Measurements from ENCODE around the gene TTBK1.

TTBK1 gene

GRCh38 chr6:43274127-43274915, 31.0 kb downstream of the TTBK1 start:
- DNase-seq = no peak

DNA sequence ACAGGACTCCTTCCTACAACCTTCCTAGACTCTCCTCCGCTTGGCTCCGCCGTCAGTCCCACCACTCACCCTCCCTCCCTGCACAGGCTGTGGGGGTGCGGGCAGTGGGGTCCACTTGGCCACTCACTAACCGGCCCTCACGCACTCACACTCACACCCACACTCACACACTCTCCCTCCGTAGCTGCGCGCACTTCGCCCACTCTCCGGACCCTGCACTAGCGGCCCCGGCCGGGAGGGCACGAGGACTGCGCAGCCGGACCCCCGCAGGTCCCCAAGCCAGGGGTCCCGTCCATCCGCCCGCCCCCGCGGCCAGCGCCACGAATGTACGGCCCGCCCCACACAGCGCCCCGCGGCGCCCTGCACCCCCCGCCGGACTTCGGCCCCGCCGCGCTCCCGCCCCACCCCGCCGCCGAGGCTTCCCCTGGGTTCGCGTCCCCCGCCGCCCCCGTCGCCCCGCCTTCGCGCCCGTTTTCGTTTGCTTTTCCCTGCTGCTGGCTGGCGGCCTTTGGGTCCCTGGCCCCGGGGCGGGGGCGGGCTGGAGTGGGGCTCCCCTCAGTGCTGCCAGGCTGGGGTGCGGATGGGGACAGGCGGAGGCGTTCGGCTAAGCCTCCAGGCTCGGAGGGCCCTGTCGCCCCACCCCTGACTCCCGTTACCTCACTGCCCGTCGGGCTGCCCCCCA, 31.8 kb downstream of the TTBK1 start:
- DNase-seq = no peak

- DNase-seq = no peak
These were observed 32.7 kb downstream of the TTBK1 start for GRCh38 chr6:43275801-43276576.

GRCh38 chr6:43276577-43277305, 33.5 kb downstream of the TTBK1 start:
- no peak for DNase-seq

GRCh38 chr6:43277306-43277642, 34.0 kb downstream of the TTBK1 start:
- DNase-seq = no peak

DNA sequence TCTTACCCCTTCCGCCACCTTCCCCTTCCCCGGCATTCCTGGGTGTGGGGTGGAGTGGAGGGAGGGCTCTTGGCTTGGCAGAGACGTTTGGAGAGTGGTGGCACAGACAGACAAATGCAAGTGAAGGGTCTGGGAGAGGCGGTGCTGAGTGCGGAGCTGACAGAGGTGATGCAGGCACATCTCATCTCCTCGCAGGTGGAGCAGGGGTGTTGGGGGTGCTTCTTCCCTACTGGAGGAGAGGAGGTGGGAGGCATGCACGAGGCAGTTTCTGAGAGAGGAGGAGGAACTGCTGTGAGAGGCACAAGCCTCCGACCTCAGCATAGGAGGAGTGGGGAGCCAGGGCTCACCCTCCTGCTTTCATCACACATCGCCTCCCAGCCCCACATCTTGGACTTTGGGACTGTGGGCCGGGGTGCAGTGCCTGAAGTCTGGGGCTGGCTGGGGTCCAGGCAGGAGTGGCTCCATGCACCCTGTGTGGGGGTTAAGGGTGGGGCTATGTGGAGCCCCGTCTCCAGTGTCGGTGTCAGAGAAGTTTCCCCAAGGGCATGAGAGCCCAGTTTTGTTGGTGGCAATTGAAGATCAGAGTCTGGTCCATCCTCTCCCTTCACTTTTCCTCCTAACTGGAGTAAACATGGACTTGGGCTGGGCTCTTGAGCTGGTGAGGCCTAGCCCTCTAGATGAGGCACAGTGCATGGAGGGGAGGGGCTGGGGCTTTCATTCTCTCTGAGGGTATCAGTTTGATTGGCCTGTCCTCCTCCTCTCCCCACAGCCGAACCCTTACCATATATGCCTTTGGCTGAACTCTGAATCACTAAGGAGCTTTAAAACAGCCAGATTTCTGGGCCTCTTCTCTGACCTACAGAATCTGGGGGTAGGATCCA, 34.6 kb downstream of the TTBK1 start:
- DNase-seq = no peak

DNA sequence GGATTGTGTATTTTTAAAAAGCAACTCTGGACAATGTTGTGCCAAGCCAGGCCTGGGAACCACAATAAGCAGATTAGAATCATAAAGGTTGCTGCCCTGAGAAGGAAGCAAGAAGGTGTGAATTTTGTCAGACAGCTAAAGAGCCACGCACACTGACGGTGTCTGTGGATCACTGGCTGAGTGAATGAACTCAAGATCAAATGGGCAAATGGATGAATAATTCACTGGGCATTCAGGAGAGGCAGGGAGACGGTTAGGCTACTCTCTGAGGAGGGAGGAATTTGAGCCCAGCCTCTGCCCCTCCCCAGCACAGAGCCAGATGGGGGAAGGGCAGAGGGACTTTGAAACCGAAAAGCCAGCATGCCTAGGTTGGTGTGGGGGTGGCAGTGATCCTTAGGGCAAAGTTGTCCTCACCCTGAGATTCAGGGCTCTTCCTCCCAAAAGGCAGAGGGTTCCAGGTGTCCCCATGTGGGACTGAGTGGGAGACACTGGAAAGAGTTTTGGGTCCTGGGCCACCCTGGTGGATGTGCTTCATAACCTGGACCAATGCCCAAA, 35.3 kb downstream of the TTBK1 start:
- DNase-seq = no peak

- DNase-seq = no peak
These were observed 37.0 kb downstream of the TTBK1 start for GRCh38 chr6:43280234-43280633.

DNA sequence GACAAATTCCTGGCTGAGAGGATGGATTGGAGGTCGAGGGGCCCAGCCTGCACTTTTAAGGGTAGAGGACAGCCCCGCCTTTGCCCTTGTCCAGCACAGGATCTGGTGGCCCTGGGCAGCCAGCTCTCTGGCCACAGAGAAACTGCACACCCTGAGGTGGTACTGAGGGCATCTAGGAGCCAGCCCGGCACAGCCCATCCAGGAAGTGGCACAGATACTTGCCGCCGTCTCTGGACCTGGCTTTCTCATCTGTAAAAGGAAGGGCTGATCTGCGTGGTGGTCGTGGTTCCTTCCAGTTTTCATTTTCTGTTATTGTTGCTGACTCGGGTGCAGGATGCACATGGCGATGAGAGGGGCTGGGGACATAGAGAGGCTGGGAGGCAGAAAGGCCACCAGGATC, 38.8 kb downstream of the TTBK1 start:
- no peak for DNase-seq

DNA sequence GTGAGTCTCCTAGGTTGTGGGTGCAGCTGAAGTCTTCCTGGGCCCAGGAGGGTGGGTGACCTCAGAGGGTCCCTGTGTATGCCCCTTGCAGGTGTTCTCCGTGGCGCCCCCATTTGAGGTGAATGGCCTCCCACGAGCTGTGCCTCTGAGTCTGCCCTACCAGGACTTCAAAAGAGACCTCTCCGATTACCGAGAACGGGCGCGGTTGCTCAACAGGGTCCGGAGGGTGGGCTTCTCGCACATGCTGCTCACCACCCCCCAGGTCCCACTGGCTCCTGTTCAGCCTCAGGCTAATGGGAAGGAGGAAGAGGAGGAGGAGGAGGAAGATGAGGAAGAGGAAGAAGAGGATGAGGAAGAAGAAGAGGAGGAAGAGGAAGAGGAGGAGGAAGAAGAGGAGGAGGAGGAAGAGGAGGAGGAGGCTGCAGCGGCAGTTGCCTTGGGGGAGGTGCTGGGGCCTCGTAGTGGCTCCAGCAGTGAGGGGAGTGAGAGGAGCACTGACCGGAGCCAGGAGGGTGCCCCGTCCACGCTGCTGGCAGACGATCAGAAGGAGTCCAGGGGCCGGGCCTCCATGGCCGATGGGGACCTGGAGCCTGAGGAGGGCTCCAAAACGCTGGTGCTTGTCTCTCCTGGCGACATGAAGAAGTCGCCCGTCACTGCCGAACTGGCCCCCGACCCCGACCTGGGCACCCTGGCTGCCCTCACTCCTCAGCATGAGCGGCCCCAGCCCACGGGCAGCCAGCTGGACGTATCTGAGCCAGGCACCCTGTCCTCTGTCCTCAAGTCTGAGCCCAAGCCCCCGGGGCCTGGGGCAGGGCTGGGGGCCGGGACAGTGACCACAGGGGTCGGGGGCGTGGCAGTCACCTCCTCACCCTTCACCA, 39.6 kb downstream of the TTBK1 start:
- DNase-seq = no peak

DNA sequence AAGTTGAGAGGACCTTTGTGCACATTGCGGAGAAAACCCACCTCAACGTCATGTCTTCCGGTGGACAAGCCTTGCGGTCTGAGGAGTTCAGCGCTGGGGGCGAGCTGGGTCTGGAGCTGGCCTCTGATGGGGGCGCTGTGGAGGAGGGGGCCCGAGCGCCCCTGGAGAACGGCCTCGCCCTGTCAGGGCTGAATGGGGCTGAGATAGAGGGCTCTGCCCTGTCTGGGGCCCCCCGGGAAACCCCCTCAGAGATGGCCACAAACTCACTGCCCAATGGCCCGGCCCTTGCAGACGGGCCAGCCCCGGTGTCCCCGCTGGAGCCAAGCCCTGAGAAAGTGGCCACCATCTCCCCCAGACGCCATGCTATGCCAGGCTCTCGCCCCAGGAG, 40.2 kb downstream of the TTBK1 start:
- no peak for DNase-seq

DNA sequence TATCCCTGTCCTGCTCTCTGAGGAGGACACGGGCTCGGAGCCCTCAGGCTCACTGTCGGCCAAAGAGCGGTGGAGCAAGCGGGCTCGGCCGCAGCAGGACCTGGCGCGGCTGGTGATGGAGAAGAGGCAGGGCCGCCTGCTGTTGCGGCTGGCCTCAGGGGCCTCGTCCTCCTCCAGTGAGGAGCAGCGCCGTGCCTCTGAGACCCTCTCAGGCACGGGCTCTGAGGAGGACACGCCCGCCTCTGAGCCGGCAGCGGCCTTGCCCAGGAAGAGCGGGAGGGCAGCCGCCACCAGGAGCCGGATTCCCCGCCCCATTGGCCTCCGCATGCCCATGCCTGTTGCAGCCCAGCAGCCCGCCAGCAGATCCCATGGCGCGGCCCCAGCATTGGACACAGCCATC, 40.6 kb downstream of the TTBK1 start:
- DNase-seq = no peak

DNA sequence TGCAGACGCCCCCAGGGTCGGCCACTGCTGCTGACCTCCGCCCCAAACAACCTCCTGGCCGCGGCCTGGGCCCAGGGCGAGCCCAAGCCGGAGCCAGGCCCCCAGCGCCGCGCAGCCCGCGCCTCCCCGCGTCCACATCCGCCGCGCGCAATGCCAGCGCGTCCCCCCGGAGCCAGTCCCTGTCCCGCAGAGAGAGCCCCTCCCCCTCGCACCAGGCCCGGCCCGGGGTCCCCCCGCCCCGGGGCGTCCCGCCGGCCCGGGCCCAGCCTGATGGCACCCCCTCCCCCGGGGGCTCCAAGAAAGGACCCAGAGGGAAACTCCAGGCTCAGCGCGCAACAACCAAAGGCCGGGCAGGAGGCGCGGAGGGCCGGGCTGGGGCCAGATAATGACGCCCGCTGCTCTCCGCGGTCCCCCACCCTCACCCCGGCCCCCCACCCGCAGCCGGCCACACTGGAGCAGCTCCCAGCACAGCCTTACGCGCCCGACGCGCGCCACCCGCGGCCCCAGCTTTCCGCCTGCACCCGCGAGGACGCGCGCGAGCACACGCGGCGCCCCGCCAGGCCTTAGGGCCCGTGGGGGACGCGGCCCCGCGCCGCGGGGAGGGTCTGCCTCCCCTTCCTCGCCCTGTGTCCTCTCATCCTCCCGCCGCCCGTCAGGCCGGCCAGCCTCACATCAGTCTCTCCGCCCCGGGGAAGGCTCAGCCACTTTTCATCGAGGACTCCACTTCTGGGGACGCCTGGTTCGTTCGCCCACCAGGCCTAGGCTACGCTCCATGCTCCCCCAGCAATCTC, 41.9 kb downstream of the TTBK1 start:
- no peak for DNase-seq

DNA sequence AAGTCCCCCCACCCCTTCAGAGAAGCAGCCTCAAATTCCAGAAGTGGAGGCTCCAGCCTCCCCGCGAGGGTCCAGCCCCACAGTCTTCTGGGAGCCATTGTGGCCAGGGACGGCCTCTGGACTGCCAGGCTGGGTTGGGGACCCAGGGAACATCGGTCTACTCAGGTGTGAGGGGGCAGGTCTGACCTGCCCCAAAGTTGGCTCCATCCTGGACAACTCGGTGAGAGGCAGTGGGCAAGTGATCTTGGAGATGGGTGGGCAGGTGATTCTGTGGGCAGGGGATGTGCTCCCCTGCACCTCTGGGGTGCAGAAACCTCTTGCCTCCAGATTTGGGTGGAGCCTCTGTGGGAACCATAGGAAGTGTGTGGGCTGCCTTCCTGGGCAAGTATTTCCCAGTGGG, 42.6 kb downstream of the TTBK1 start:
- no peak for DNase-seq

GRCh38 chr6:43286456-43286979, 43.2 kb downstream of the TTBK1 start:
- DNase-seq = no peak

GRCh38 chr6:43286980-43287716, 43.9 kb downstream of the TTBK1 start:
- no peak for DNase-seq

DNA sequence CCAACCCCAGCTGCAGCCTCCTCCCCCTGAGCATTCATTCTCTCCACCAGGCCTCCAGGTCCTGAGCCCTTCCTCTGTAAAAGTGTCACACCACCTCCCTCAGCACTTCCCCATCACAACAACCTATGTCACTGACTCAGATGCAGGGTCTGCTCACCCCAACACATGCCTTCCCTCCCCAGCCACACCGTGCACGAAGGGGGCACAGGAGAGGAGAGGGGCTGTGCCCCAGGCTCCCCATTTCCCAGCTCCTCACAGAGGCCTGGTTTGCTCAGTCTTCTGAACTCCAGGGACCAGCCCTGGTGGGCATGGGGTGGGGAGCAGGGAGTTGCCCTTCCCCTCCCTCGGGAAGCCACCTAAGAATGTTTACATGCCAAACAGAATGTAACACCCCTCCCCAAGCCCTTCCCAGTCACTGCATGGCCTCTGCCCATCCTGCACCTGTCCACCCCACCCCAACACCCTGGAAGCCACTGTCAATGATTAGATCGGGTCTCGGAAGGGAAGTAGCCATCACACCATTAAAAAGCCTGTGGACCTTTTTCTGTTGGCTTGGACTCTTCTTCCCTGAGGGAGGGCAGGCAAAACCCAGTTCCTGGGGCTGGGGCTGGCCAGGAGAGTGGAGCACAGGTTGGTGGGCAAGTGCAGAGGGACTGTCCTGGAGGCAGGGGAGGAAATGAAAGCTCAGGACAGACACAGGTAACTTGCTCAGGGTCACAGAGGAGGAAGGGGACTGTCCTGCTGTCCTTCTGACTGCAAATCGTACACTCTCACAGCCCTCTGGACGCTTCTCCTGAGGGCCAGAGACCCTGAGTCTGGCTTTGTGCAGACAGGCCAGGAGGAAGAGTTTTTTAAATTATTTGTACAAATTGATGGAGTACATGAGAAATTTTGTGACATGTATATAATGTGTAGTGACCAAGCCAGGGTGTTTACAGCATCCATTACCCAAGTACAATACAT, 44.7 kb downstream of the TTBK1 start:
- no peak for DNase-seq

Measured in NCI-H2081 treated with DMSO at 0.1 percent for 48 hours (cell line).